Stimulated activated CD8-positive, alpha-beta memory T cell treated with anti-CD3 and anti-CD28 coated beads, Interleukin-4, amount 100 ng/mL, for 4 hours (primary cell): ENCODE data around the gene ADAMTS18.

Experiments
- DNase-seq, 2 donors: peaks; one replicate each; pipeline ENCODE4 v3.0.0-alpha.2; 2020; ENCODE audit warnings: low read depth in 2 of 2, low spot score in 1 of 2

ADAMTS18 gene

DNA sequence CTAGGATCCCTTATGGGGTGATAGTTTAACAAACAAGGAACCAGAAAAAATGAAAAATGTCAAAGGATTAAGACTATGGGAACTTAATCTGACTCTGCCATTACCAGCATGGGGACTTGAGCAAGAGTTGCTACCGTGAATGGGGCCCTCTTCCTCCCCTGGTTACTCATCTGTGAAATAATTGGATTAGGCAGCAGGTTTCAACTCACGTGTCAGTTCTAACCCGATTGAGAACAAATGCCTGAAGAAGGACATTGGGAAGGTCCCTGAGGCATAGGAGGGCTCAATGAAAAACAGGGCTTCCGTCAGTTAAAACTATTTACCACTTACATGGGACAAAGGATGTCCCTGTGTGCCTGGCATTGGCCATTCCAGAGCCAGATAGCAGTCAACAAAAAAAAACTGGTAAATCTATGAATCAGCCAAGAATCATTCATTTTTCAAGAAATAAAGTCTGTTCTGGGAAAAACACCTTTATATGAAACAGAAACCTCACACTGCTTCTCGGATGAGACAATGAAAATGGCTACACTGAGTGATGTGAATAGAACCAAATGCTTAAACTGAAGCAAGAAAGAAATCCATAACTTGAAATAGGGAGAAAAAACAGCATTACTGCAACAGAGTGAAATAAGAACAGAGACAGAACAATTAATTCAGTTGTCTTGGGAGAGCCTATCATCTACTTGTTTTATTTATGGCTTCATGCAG, 104.3 kb downstream of the ADAMTS18 start:
- no peak for DNase-seq

DNA sequence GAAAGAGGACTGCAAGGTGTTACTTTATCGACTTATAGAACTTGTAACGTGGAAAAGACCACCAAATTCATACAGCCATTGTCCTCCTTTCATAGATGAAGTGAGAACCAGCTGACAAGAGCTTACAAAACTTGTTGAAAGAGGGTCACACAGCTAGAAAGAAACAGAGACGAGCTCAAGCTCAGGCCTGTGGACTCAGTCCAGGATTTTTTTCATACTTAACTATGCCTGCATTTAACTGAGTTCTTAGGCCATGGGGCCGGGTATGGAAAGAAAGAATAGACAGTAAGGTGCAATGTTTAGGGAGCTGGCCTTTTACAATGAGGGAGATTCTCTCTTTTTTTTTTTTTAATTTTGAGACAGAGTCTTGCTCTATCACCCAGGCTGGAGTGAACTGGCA, 106.1 kb downstream of the ADAMTS18 start:
- no peak for DNase-seq

DNA sequence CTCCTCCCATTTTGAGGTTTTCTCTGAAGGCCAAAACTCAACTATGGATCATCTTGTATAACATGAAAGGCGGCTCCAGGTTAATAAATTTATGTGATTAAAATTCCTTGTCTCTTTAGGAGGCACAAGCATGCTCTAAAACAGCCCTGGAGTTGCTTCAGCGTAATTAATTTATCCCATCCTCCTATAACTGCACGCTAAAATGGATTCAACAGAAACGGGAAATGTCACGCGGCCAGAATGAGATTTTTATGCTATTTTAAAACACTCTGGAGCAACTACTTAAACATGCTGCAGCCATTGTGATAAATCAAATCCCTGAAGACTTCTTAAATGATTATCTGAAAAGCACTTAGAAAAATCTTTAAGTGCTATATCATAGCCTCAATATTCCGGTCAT, 106.6 kb downstream of the ADAMTS18 start:
- DNase-seq = no peak

DNA sequence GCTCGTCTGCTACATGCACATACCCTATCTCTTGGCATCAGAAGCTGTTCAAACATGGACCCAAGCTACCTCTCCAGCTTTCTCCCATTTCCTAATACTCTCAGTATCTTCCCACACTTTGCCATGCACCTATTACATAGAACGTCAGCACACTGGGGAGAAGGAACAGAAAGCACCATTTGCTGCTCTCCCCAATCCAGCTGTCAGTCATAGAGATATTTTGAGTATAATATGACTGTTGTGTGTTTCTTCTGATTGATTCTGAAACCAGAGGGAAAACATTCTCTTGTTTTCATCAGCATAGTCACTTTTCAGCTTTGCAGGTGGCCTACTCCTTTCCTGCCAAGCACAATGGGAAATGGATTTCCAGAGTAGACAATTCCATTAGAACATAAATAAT, 107.1 kb downstream of the ADAMTS18 start:
- DNase-seq = no peak

DNA sequence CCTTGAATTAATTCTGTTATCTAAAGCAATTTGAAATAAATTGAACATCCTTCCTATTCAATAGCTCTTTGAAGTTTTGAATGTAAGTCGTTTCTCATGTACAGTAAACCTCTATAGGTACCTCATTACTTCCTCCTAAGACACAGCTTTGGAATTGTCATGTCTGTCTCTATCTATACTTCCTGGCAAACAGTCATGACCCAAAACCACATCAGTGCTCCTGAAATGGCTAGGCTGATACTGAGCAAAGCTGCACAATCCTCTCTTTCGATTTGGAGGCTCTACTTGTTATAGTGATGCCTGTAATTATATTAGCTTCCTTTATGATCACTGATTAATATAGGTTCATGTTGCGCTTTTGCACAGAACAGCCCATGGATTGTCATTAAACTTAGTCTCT, 110.1 kb downstream of the ADAMTS18 start:
- DNase-seq = no peak

DNA sequence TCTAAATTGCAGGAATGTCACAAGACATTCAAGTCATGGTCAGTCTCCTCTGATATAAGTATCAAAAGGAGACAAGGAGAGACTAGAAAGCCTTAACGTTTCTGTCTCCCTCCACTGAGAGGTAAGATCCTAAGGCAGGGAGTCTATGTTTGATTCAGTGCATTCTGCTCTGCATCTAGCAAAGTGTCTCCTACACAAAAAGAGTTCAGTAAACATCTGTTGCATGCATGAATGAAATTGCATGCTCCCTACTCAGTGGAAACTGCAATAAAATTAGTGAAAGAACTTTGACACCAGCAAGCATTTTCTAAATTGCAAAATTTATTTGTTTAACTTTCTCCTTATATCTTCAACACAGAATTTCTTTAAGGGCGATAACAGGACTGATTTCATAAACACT, 111.1 kb downstream of the ADAMTS18 start:
- no peak for DNase-seq

DNA sequence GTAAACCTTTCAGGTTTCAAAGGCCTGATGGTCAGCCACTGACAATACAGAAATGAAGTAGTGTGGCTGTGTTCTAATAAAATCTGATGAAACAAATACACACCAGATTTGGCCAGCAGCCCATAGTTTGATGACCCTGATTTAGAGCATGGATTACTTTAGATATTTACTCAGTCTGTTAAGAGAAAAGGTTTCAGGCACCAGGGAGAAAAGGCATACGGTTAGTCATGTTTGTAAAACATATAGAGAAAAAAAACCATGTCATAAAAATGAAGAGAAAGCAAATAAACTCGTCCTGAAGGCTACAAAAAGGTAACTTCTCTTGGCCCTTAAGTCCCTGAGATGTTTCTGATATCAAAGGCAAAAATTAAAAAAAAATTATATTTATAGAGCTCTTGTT, 112.1 kb downstream of the ADAMTS18 start:
- no peak for DNase-seq

DNA sequence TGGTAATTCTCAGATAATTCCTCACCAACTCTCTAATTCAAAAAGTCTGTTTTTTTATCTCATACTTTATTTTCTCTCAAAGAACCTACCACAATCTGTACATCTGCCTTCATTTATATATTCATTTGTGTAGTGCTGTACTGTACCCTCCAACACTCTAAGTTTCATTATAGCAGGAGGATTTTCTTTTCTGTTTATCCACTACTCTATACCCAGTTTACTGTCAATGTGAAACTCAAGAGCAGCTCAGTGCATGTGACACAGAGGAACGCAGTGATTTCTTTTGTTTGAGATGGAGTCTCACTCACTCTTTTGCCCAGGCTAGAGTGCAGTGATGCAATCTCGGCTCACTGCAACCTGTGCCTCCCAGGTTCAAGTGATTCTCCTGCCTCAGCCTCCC, 117.8 kb downstream of the ADAMTS18 start:
- DNase-seq = no peak

DNA sequence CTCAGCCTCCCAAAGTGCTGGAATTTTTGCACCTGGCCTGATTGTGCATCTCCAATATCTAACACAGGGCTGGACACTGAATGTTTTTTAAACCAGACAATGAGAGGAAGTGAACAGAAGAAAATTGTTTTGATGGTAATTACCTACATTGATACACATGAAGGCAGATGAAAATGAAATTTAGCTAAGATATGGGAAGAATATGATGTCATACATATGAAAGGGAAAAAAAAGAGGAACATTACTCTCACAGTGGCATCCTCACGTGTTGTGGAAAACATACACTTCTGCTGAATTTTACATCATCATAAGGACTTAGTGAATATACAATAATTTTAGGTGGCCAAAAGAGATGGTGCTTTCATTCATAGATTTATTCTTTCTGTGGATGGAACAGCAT, 124.0 kb downstream of the ADAMTS18 start:
- DNase-seq = no peak

DNA sequence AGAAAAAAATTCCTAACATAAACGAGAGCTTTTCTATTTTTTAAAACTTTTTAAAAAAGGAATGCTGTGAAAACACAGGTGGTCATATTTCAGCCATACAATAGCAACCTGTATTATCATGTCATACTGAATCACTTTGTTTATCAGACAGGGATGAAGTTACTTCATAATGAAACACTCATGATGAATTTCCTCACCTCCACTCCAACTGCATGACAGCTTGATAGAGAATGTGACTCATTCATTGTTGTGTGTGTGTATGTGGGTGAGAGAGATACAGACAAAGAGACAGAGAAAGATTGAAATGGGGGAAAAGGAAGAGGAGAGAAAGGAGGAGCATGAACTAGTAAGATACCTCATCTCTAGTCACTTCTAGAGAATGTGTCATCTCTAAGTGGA, 126.7 kb downstream of the ADAMTS18 start:
- DNase-seq = no peak

DNA sequence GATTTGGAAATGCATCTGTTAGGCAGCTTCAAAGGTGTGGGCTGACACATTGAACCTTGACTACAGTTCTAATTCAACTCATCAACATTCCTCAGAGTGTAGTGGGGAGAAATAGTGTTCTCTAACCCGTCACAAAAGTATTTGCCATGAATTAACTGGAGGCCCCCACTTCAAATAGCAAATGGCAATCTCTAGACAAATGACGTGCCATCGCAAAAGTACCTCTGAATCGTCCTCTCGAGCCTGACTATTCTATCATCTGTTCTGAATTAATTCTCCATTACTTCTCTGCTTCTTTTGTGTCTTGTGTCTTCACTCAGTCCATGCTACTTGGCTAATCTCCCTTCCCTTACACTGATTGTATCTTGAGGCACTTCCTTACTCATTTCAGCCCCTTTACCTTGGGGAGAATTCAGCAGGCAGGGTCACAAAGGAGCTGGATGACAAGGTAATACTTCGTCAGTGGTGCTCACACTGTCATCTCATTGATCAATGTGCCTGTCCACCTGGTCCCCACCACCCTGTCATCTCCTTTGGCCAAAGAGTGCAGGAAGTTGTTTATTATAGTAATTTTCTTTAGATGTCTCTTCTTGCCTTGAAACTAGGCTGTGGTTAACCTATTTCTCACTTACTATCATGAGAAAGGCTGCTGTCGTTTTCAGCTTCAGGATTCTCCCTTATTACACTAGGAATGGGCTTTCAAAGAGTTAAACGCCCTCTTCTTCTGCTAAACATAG, 127.2 kb downstream of the ADAMTS18 start:
- DNase-seq = no peak

DNA sequence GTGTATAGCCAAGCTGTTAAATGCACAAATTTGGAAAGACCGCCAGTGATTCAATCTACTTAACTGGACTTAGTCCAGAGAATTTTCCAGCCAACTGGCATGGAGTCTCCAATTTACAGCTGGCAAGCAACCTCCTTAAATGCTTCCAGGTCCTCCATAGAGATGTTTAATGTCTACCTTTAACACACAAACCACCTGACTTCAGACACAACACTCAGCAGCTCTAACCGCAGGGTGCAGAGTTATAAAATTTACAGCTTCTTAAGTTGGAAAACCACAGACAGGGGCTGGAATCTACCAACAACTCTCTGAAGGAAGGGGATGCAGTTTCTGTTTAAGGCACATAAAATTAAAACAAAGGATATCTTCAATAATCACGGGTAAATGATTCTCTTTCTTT, 128.8 kb downstream of the ADAMTS18 start:
- DNase-seq = no peak

DNA sequence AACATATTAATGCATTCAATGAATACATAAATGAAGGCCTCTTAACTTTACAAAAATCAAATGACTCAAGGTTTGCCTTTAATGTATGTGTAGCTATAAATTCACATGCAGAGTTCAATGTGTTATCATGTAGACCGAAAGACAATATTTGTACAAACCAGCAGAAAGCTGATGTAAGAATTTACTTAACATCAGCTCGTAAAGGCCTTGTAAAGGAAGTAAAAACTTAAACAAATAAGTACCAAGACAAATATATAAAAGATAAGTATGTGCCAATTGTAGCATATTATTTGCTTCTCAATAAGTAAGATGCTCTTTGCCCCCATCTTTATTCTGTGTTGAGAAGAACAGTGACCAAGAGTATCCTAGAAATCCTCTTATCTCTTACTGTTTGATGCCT, 130.0 kb downstream of the ADAMTS18 start:
- DNase-seq = no peak

DNA sequence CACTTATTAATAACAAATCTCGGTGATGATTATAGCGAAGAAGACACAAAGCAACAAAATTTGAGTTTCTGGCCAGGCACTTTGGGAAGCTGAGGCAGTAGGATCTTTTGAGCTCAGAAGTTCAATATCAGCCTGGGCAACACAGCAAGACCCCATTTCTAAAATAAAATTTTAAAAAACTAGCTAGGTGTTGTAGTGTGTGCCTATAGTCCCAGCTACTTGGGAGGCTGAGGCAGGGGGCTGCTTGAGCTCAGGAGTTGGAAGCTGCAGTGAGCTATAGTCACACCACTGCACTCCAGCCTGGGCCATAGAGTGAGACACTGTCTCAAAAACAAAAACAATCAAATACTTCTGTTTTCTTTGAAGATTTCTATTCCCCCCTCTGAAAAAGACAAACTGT, 130.7 kb downstream of the ADAMTS18 start:
- no peak for DNase-seq

DNA sequence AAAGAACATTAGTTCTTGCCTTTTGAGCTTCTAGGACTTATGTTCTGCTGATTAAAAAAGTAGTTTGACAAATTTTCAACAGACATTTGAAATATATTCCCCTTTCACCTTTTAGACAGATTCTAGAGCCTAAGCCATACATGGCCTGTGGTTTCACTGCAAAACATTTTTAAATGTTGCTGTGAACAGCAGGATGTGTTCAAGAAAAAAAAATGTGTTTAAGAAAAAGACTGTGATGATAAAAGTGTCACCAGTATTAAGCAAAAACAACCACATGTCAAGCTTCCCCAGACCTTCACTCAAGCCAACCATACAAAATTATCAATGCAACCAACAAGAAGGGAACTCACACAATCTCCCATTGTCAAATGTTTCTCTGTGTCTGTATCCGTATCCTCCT, 132.2 kb downstream of the ADAMTS18 start:
- no peak for DNase-seq

DNA sequence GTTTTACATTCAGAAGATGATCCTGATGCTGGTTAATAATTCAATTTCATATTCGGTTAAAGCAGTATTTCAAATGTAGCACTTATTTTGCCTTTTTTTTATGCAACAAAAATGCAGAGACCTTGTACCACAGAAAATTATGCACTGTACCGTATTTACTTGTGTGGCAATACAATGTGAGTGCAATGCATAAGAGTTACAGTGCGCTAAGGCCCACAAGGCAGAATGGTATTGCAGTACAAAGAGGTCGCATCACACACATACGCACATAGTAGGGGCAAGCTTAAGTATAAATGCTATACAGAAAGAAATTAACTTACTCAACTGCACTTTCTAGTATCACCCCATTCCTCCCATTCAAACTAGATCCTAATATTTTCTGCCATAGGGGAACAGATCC, 132.6 kb downstream of the ADAMTS18 start:
- no peak for DNase-seq

DNA sequence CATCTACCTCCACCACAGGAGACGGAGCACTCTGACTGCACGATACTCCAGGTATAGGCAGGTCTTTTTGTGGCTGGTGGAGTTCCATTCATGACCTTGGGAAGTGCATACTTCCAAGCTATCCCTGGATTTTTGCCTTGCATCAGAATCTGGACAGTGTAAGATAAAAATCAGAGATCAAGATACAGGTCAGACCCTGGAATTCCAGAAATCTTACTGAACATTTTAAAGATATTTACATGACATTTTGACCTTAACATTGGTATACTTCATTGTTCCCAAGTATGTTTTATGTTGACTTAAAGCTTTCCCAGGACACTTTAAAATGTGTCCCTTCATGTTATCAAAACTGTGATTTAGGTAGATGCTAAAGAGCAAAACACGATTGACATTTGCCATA, 134.6 kb downstream of the ADAMTS18 start:
- no peak for DNase-seq

DNA sequence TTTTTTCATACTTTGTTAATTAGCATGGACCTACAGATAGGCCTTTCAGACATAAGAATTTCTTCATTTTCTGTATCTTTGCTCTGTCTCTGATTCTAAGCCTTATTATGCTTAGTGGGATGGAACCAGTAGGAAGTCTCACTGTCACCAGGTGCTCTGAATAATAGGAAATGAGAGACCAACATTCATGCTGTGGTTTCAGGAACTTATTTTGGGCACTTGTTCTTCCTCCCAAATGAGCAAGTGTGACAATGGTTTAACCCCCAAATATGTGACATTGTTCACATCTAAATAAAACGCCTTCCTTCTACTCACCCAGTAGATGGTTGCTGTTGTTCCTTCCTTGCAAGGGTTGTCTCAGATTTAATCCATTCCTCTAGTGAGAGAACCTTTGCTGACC, 135.4 kb downstream of the ADAMTS18 start:
- no peak for DNase-seq

DNA sequence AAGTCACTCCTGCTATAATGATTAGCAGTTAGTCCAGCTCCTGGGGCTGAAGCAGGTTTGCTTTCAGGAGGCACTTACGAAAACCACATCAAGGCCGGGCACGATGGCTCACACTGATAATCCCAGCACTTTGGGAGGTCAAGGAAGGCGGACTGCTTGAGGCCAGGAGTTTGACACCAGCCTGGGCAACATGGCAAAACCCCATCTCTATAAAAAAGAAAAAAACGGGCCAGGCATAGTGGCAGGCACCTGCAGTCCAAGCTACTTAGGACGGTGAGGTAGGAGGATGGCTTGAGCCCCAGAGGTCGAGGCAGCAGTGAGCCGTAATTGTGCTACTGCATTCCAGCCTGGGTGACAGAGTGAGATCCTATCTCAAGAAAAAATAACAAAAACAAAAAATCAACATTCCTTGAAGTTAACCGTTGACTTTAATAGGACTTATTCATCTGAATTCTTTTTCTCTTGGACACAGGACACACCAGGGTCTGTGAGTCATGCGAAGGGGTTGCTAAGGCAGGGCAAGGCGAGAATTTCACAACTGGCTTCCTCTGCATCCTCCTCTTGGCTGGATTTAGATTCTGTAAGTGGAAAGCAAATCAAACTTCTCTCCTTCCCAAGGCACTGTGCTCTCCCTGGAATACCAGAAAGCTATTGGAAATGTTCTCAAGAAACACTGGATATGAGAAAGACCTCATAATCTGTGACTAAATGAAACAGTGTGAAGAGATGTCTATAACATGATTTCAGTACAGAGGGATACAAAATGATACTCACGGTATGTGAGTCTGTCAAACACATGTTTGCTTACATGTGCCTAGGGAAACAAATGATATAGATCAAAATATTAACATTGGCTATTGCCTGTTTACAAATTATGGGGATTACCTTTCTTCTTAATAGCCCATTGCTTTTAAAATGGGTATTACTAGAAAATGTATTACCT, 136.1 kb downstream of the ADAMTS18 start:
- no peak for DNase-seq

DNA sequence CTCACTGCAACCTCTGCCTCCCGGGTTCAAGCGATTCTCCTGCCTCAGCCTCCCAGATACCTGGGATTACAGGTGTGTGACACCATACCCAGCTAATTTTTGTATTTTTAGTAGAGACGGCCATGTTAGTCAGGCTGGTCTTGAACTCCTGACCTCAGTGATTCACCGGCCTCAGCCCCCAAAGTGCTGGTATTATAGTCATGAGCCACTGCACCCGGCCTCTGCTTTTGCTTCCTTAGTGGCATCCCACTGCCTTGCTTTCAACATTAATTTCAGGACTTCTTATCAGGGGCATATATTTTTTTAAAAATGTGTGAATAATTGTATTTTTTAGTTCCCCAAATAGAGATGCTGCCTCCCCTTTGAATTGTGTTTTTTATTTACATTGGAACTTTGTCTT, 136.8 kb downstream of the ADAMTS18 start:
- no peak for DNase-seq

DNA sequence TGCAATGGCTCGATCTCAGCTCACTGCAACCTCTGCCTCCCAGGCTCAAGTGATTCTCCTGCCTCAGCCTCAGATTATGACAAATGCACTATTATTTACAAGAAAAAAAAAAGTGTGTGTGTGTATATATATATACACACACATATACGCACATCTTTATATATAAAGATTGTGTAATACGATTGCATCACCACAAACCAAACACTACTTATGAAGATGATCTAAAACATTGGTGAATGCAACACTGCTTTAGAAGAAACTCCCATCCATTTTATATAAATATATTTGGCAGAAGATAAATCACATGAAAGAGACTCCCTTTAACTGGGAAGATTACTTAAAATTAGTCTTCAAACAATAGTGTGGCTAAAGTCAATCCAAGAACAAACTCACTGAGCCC, 138.9 kb downstream of the ADAMTS18 start:
- DNase-seq = no peak
